Effector memory CD8-positive, alpha-beta T cell (primary cell): ENCODE data around the gene F2.
"Not testable (repeated sequence)": the region's sequence is repeated elsewhere in the genome, so short reads cannot be mapped to it uniquely, and the experiment has no call there.

Source experiments
- ATAC-seq: fragments of 150-1000 bp; cut with Tn5 transposase; replicated peaks from 2 replicates; pipeline ENCODE4 v1.10.0; 2021; ENCODE audit warnings: mild to moderate bottlenecking, moderate library complexity
- DNase-seq, 3 experiments: peaks; one replicate each; pipeline ENCODE4 v3.0.0; 2021
- H3K27ac Mint-ChIP-seq, 2 donors: one replicate each; pipeline ENCODE4 v1.8.0; 2022; ENCODE audit warnings: mild to moderate bottlenecking in 2 of 2, mixed read lengths in 2 of 2, moderate library complexity in 2 of 2
- H3K27me3 Mint-ChIP-seq, 2 donors: one replicate each; pipeline ENCODE4 v1.8.0; 2022; ENCODE audit warnings: mixed read lengths in 2 of 2
- H3K36me3 Mint-ChIP-seq: one replicate; pipeline ENCODE4 v1.8.0; 2022; ENCODE audit warnings: mild to moderate bottlenecking, moderate library complexity, mixed read lengths; ENCODE audit not compliant: insufficient read depth
- H3K4me1 Mint-ChIP-seq, 2 donors: one replicate each; pipeline ENCODE4 v1.8.0; 2022; ENCODE audit warnings: low read depth in 2 of 2, mixed read lengths in 2 of 2
- H3K4me3 Mint-ChIP-seq, 2 donors: one replicate each; pipeline ENCODE4 v1.8.0; 2022; ENCODE audit warnings: mild to moderate bottlenecking in 2 of 2, mixed read lengths in 2 of 2, moderate library complexity in 2 of 2
- H3K9me3 Mint-ChIP-seq, 2 donors: one replicate each; pipeline ENCODE4 v1.8.0; 2022; ENCODE audit warnings: mixed read lengths in 2 of 2

F2 gene

GRCh38 chr11:46712874-46713576 lies 6.0 kb upstream of the F2 start:
- no peaks in the 10 kb centered on the region for H3K4me1 Mint-ChIP-seq
- H3K9me3 Mint-ChIP-seq, result no peaks in the 10 kb centered on the region
- no peak overlapping the region for H3K27ac Mint-ChIP-seq
- DNase-seq (no peak), ATAC-seq (no peak)
- peaks cover 1% of the 10 kb centered on the region for H3K36me3 Mint-ChIP-seq
- no peaks in the 10 kb centered on the region for H3K27me3 Mint-ChIP-seq
- no peak overlapping the region for H3K4me3 Mint-ChIP-seq

DNA sequence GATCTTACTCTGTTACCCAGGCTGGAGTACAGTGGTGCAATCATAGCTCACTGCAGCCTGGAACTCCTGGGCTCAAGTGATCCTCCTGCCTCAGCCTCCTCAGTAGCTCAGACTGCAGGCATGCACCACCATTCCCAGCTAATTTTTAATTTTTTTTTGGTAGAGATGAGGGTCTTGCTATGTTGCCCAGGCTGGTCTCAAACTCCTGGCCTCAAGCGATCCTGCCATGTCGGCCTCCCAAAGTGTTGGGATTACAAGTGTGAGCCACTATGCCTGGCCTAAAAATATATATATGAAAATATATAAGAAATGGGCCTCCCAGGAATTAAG lies 1.2 kb upstream of the F2 start:
- not testable (repeated sequence) for H3K36me3 Mint-ChIP-seq, H3K27ac Mint-ChIP-seq, H3K27me3 Mint-ChIP-seq, DNase-seq, H3K9me3 Mint-ChIP-seq, ATAC-seq, H3K4me3 Mint-ChIP-seq, H3K4me1 Mint-ChIP-seq

GRCh38 chr11:46718155-46719019 lies 626 bp upstream of the F2 start:
- peaks cover 0 to 8% of the 10 kb centered on the region in 2 donors for H3K27me3 Mint-ChIP-seq
- no peak for ATAC-seq

DNA sequence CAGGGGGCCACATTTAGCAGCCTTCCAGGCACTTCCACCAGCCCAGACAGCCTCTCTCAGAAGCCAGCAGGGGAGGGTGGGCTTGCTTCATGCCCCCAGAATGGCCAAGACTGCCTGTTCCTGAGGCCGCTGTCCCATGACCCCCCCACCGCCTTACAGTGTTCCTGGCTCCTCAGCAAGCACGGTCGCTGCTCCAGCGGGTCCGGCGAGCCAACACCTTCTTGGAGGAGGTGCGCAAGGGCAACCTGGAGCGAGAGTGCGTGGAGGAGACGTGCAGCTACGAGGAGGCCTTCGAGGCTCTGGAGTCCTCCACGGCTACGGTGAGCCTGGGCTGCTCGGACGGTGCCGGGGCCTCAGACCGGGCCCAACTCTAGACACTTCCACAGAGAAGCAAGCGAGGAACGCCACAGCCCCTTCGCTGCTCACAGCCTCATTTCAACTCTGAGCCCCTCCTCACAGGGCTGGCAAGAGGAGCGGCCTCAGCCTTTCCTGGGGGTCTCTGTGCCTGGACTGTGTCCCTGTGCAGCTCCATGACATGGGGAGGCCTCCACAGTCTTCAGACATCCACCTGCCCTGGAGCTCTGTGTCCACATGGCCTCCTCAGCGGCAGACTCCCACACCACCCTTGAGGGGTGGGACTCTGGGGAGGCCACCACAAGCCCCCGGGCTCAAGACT lies 668 bp downstream of the F2 start:
- peaks cover 0 to 8% of the 10 kb centered on the region in 2 donors for H3K27me3 Mint-ChIP-seq
- H3K4me1 Mint-ChIP-seq, result peaks cover 0 to 4% of the 10 kb centered on the region in 2 donors
- no peak for ATAC-seq
- H3K4me3 Mint-ChIP-seq, result no peak overlapping the region
- DNase-seq, result no peak
- H3K36me3 Mint-ChIP-seq, result no peaks in the 10 kb centered on the region
- H3K9me3 Mint-ChIP-seq, result no peaks in the 10 kb centered on the region
- no peak overlapping the region for H3K27ac Mint-ChIP-seq

More at GRCh38 chr11:46718155-46719019, 626 bp upstream of the F2 start:
- no peak overlapping the region for H3K27ac Mint-ChIP-seq
- no peak overlapping the region for H3K4me3 Mint-ChIP-seq
- DNase-seq, result no peak
- no peaks in the 10 kb centered on the region for H3K9me3 Mint-ChIP-seq
- H3K36me3 Mint-ChIP-seq, result no peaks in the 10 kb centered on the region
- peaks cover 0 to 4% of the 10 kb centered on the region in 2 donors for H3K4me1 Mint-ChIP-seq

GRCh38 chr11:46721286-46721685 lies 2.3 kb downstream of the F2 start:
- Mint-ChIP-seq H3K9me3 (no peaks in the 10 kb centered on the region), H3K27me3 (peaks cover 0 to 8% of the 10 kb centered on the region in 2 donors), H3K27ac (no peak overlapping the region), H3K4me1 (peaks cover 0 to 4% of the 10 kb centered on the region in 2 donors), H3K36me3 (no peaks in the 10 kb centered on the region), H3K4me3 (no peak overlapping the region)
- ATAC-seq, result no peak
- no peak for DNase-seq

DNA sequence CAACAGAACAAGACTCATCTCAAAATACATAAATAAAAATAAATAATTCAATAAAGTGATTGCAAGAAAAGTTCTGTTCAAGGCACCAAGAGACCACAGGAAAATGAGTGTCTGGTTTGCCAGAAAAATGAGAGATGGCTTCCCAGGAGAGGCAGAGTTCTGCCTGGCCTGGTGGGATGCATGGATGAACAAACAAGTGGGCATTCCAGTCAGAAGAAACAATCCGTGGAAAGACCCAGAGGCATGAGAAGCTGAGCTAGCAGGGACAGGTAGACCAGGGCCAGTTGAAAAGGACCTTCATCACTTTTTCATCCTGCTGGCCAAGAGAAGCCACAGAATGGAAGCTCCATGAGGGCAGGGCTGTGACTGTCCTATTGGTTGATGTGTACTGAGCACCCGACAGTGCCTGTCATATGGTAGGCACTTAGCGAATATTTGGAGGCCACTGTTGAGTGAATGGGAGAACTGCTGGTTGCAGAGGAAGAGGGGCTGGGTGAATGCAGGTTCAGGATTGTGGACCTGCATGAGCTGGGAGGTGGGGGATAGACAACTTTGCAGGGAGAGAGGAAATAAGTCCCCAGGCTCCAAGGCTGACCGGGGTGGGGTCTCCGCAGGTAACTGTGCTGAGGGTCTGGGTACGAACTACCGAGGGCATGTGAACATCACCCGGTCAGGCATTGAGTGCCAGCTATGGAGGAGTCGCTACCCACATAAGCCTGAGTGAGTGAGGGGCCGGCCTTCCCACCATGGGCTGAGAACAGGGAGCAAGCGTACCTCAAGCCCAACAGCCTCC lies 3.7 kb downstream of the F2 start:
- Mint-ChIP-seq H3K9me3 (no peaks in the 10 kb centered on the region), H3K27me3 (peaks cover 0 to 8% of the 10 kb centered on the region in 2 donors), H3K27ac (no peak overlapping the region), H3K36me3 (peaks cover 3% of the 10 kb centered on the region), H3K4me1 (peaks cover 0 to 4% of the 10 kb centered on the region in 2 donors), H3K4me3 (no peak overlapping the region)
- ATAC-seq, result no peak
- DNase-seq, result no peak

DNA sequence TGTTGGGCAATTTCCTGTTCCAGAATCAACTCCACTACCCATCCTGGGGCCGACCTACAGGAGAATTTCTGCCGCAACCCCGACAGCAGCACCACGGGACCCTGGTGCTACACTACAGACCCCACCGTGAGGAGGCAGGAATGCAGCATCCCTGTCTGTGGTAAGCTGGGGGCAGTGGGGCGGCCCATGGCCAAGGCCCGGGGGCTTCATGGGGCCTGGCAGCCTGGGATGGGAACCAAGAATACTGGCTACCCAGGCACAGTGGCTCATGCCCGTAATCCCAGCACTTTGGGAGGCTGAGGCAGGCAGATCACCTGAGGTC lies 4.3 kb downstream of the F2 start:
- no peaks in the 10 kb centered on the region for H3K9me3 Mint-ChIP-seq
- no peak for DNase-seq
- no peak overlapping the region for H3K27ac Mint-ChIP-seq
- H3K4me1 Mint-ChIP-seq, result peaks cover 0 to 2% of the 10 kb centered on the region in 2 donors
- H3K4me3 Mint-ChIP-seq, result no peak overlapping the region
- no peak for ATAC-seq
- peaks cover 0 to 8% of the 10 kb centered on the region in 2 donors for H3K27me3 Mint-ChIP-seq
- H3K36me3 Mint-ChIP-seq, result peaks cover 4% of the 10 kb centered on the region

- peaks cover 6% of the 10 kb centered on the region for H3K36me3 Mint-ChIP-seq
- H3K27me3 Mint-ChIP-seq, result peaks cover 0 to 8% of the 10 kb centered on the region in 2 donors
- no peaks in the 10 kb centered on the region for H3K9me3 Mint-ChIP-seq
- no peak for DNase-seq
- H3K4me1 Mint-ChIP-seq, result no peaks in the 10 kb centered on the region
- no peak overlapping the region for H3K4me3 Mint-ChIP-seq
- ATAC-seq, result no peak
- H3K27ac Mint-ChIP-seq, result no peak overlapping the region
Measured at GRCh38 chr11:46724088-46724487, 5.1 kb downstream of the F2 start.

- Mint-ChIP-seq H3K4me3 (no peak overlapping the region), H3K27me3 (peaks cover 0 to 8% of the 10 kb centered on the region in 2 donors), H3K9me3 (no peaks in the 10 kb centered on the region), H3K27ac (peak overlapping the region in 1 of 2 donors; percentile 24), H3K4me1 (no peaks in the 10 kb centered on the region), H3K36me3 (peaks cover 6% of the 10 kb centered on the region)
- ATAC-seq (no peak), DNase-seq (no peak)
Measured at GRCh38 chr11:46725338-46726205, 6.6 kb downstream of the F2 start.

DNA sequence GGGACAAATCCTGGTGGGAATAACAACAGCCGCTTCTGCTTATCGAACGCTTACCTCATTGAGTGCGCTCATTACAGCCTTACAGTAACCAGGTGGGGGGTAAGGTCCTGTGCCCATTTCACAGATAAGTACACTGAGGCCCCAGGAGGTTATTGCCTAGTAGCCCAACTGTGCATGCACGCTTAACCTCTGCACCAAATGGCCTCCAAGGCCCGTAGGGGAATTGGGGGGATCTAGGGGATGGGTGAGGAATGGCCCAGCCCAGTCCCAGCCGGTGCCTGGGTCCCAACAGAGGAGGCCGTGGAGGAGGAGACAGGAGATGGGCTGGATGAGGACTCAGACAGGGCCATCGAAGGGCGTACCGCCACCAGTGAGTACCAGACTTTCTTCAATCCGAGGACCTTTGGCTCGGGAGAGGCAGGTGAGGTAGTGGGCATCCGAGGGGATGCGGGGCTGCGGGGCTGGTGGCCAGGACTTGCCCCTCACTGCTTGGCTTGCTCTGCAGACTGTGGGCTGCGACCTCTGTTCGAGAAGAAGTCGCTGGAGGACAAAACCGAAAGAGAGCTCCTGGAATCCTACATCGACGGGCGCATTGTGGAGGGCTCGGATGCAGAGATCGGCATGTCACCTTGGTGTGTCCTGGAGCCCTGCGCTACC lies 7.3 kb downstream of the F2 start:
- no peak for ATAC-seq
- H3K4me1 Mint-ChIP-seq, result no peaks in the 10 kb centered on the region
- H3K27ac Mint-ChIP-seq, result no peak overlapping the region
- peaks cover 6% of the 10 kb centered on the region for H3K36me3 Mint-ChIP-seq
- peaks cover 0 to 8% of the 10 kb centered on the region in 2 donors for H3K27me3 Mint-ChIP-seq
- no peaks in the 10 kb centered on the region for H3K9me3 Mint-ChIP-seq
- no peak overlapping the region for H3K4me3 Mint-ChIP-seq
- DNase-seq, result no peak

DNA sequence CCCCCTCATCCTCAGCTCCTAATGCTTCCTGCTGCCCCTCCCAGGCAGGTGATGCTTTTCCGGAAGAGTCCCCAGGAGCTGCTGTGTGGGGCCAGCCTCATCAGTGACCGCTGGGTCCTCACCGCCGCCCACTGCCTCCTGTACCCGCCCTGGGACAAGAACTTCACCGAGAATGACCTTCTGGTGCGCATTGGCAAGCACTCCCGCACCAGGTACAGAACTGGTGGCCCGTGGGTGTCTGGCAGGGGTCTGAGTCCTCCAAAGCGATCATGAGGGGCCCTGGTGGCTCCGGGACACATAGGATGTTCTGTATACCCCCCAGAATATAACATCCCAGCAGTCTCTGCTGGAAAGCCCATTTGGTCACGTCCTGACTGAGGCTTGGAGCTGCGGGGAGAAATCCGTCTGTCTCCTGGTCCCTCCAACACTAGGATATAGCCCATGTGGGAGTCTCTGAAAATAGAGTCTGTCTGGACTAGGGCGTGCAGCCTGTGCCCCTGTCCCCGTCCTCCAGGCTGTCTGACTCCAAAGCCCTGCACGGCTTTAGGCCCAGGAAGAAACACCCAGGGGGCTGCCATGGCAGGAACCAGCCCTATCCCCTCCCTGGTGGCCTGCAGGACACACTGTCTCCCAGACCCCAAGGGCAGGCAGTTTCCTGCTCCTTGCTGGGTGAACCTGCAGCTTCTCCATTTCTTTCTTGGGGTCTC lies 9.1 kb downstream of the F2 start:
- Mint-ChIP-seq H3K9me3 (no peaks in the 10 kb centered on the region), H3K4me1 (no peaks in the 10 kb centered on the region), H3K36me3 (peaks cover 6% of the 10 kb centered on the region), H3K27ac (no peak overlapping the region), H3K27me3 (no peaks in the 10 kb centered on the region), H3K4me3 (no peak overlapping the region)
- DNase-seq (no peak), ATAC-seq (no peak)

DNA sequence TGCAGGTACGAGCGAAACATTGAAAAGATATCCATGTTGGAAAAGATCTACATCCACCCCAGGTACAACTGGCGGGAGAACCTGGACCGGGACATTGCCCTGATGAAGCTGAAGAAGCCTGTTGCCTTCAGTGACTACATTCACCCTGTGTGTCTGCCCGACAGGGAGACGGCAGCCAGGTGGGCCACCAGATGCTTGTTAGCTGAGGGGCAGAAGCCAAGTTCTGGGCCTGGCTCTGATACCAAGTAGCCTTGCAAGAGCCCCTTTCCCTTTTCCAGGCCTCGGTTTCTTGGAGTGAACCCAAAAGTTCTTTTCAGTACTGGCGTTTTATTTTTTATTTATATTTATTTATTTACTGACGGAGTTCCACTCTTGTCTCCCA lies 9.6 kb downstream of the F2 start:
- Mint-ChIP-seq H3K27me3 (no peaks in the 10 kb centered on the region), H3K9me3 (no peaks in the 10 kb centered on the region), H3K36me3 (peaks cover 6% of the 10 kb centered on the region)

More for the DNA sequence above, 9.6 kb downstream of the F2 start:
- DNase-seq (no peak), ATAC-seq (no peak)
- no peaks in the 10 kb centered on the region for H3K4me1 Mint-ChIP-seq
- no peak overlapping the region for H3K27ac Mint-ChIP-seq
- H3K4me3 Mint-ChIP-seq, result no peak overlapping the region
